ENCODE results near the gene MICU1. TPM values are rescaled to one million over a fixed set of nuclear protein-coding genes. Genes with fewer than 3 reads are reported as not detected.

MICU1 gene
- total RNA-seq, 2 experiments from 2014 or later: 9.4 to 12.1 TPM

DNA sequence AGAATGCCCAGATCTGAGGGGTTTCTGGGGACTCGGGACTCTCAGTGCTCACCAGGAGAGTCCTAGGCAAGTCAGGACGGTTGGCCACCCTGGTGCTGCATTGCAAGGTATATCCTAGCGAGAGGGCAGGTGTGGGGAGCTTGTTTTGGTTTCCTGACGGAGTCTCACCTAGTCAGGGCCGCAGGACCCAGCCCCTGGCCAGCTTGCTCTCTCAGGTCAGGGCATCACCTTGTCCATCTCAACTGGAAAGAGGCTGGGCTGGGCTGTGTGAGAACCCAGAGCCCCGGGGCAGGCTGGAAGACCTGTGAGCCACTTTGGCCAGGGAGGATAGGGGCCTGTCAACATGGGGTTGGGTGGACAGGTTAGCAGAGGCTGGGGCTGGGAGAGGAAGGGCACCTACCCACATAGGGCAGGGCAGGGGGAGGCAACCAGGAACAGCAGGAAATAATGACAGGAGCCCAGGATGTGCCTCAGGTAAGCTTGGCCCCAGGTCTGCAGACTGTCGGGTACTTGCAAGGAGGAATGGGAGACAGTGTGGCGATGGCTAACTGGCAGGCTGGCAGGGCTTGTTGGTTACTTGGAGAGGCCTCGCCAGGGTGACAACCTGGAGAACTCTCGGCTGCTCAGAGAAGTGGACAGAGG is 302.6 kb downstream of the MICU1 start:
- TF ChIP-seq, protein P1, sequence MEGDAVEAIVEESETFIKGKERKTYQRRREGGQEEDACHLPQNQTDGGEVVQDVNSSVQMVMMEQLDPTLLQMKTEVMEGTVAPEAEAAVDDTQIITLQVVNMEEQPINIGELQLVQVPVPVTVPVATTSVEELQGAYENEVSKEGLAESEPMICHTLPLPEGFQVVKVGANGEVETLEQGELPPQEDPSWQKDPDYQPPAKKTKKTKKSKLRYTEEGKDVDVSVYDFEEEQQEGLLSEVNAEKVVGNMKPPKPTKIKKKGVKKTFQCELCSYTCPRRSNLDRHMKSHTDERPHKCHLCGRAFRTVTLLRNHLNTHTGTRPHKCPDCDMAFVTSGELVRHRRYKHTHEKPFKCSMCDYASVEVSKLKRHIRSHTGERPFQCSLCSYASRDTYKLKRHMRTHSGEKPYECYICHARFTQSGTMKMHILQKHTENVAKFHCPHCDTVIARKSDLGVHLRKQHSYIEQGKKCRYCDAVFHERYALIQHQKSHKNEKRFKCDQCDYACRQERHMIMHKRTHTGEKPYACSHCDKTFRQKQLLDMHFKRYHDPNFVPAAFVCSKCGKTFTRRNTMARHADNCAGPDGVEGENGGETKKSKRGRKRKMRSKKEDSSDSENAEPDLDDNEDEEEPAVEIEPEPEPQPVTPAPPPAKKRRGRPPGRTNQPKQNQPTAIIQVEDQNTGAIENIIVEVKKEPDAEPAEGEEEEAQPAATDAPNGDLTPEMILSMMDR (IDR thresholded peaks at IDR 0.05): no peak
- Histone ChIP-seq H3K27ac (ENCODE audit: low read depth in 1 of 2, low read length in 2 of 2) (peak overlapping the region; percentile 34 to 95), H3K36me3 (ENCODE audit: insufficient read depth, low read length) (no peaks in the 10 kb centered on the region), H3K27me3 (ENCODE audit: control insufficient read depth in 1 of 2, insufficient read depth in 2 of 2, low read length in 2 of 2) (no peaks in the 10 kb centered on the region), H3K4me1 (ENCODE audit: insufficient read depth, low read length) (peaks cover 88% of the 10 kb centered on the region), H3K9me3 (ENCODE audit: control insufficient read depth in 1 of 2, insufficient read depth in 1 of 2, low read length in 2 of 2) (no peaks in the 10 kb centered on the region), H3K4me3 (ENCODE audit: low read length) (no peak overlapping the region)
- DNase-seq (no peak), ATAC-seq (ENCODE audit: poor library complexity) (no peak)
- Mint-ChIP-seq H3K36me3 (ENCODE audit: low read depth) (peaks cover 5% of the 10 kb centered on the region), H3K27me3 (no peaks in the 10 kb centered on the region), H3K9me3 (no peaks in the 10 kb centered on the region), H3K4me3 (no peak overlapping the region), H3K4me1 (ENCODE audit: low read depth) (peaks cover 80% of the 10 kb centered on the region), H3K27ac (peak overlapping the region; percentile 91)
- CTCF ChIA-PET: interaction anchor here (1.1 to 1.7 kb wide), 3 partner anchors 14 to 50 kb away, joined by 3 to 8 read pairs (median 3); partner anchors contain the start of gene DDIT4
- POLR2A ChIA-PET: interaction anchor here (1.1 to 8.5 kb wide), 3 partner anchors 9 to 49 kb away, joined by 3 to 93 read pairs (median 84); partner anchors contain the start of gene DDIT4
- intact Hi-C loops (cut with DNase I, micrococcal nuclease): no loop called here

DNA sequence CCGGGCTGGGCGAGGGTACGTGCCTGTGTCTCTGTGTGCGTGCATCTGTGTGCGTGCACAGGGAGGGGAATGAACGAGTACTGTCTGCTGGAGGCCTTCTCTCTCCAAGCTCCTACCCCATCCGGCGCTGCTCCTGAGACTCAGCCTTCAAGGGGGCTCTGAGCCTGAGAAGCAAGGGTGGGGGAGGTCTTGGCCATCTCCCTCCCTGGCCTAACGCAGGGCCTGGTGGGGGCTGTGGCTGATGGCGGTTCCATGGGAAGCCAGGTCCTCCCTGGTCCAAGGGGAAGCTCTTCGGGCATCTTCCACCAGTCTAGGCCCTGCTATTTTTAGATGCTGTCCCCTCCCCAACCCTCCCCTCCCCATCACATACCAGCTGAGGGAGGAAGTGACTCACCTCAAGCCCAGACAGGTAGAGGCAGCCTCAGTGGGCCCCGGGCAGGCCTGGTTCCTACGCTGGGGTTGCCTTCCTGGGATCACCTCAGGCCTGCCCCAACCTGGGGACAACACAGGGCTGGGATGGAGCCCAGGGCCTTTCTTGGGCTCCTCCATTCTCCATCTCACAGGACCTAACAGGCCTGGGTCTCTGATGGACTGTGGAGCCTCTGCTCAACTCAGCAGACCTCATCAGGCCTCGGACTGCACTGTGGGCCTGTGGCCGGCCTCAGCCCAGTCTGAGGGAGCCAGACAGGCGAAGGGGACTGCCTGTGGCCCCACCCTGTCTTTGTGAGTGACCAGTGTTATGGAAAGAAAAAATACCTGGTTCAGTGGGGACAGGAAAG is 303.4 kb downstream of the MICU1 start:
- Mint-ChIP-seq H3K4me1 (ENCODE audit: low read depth) (peaks cover 77% of the 10 kb centered on the region), H3K9me3 (no peaks in the 10 kb centered on the region), H3K27me3 (no peaks in the 10 kb centered on the region), H3K36me3 (ENCODE audit: low read depth) (peaks cover 5% of the 10 kb centered on the region), H3K4me3 (peak overlapping the region; percentile 55), H3K27ac (peak overlapping the region; percentile 91)
- Histone ChIP-seq H3K36me3 (ENCODE audit: insufficient read depth, low read length) (no peaks in the 10 kb centered on the region), H3K4me1 (ENCODE audit: insufficient read depth, low read length) (peaks cover 88% of the 10 kb centered on the region), H3K9me3 (ENCODE audit: control insufficient read depth in 1 of 2, insufficient read depth in 1 of 2, low read length in 2 of 2) (no peaks in the 10 kb centered on the region), H3K27me3 (ENCODE audit: control insufficient read depth in 1 of 2, insufficient read depth in 2 of 2, low read length in 2 of 2) (no peaks in the 10 kb centered on the region), H3K4me3 (ENCODE audit: low read length) (no peak overlapping the region), H3K27ac (ENCODE audit: low read depth in 1 of 2, low read length in 2 of 2) (peak overlapping the region; percentile 84 to 95)
- intact Hi-C loops (cut with DNase I, micrococcal nuclease): no loop called here
- peak in 11 of 14 experiments; percentile 46 to 81 (median 67) for DNase-seq
- TF ChIP-seq, protein P1 (IDR thresholded peaks at IDR 0.05): no peak
- peak; percentile 25 for ATAC-seq (ENCODE audit: poor library complexity)
- CTCF ChIA-PET: interaction anchor here (0.7 to 1.7 kb wide), 4 partner anchors 15 to 83 kb away, joined by 3 to 8 read pairs (median 3); partner anchors contain the start of gene DDIT4
- POLR2A ChIA-PET: interaction anchor here (1.1 to 8.5 kb wide), 9 partner anchors 9 to 75 kb away, joined by 3 to 93 read pairs (median 7); partner anchors contain the start of gene DDIT4

DNA sequence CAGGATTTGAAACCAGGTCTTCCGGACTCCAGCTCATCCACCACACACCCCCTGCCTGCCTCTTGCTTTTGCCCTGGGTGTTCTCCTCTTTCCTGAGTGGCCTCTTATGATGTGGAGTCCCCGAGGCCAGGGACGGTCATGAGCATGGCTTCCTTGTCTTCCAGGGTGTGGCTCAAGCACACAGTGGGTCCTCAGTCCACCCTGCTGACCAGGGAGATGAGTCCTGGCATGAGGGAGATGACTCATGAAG is 303.9 kb downstream of the MICU1 start:
- peaks cover 4% of the 10 kb centered on the region for H3K36me3 Mint-ChIP-seq (ENCODE audit: low read depth)
- peak overlapping the region; percentile 55 for H3K4me3 Mint-ChIP-seq
- peaks cover 80% of the 10 kb centered on the region for H3K4me1 Mint-ChIP-seq (ENCODE audit: low read depth)

More for the DNA sequence above, 303.9 kb downstream of the MICU1 start:
- no peaks in the 10 kb centered on the region for H3K27me3 ChIP-seq (ENCODE audit: control insufficient read depth in 1 of 2, insufficient read depth in 2 of 2, low read length in 2 of 2)
- CTCF ChIA-PET: interaction anchor here (0.7 to 1.7 kb wide), 3 partner anchors 15 to 83 kb away, joined by 3 to 8 read pairs (median 3); no protein-coding TSS in a partner anchor
- Mint-ChIP-seq H3K27me3 (no peaks in the 10 kb centered on the region), H3K27ac (peak overlapping the region; percentile 91), H3K9me3 (no peaks in the 10 kb centered on the region)
- H3K27ac ChIP-seq (ENCODE audit: low read depth in 1 of 2, low read length in 2 of 2): peak overlapping the region; percentile 84 to 95
- no peak overlapping the region for H3K4me3 ChIP-seq (ENCODE audit: low read length)
- POLR2A ChIA-PET: interaction anchor here (1.2 to 8.5 kb wide), 8 partner anchors 10 to 74 kb away, joined by 3 to 93 read pairs (median 10); partner anchors contain the start of gene DDIT4
- no peaks in the 10 kb centered on the region for H3K36me3 ChIP-seq (ENCODE audit: insufficient read depth, low read length)
- peaks cover 88% of the 10 kb centered on the region for H3K4me1 ChIP-seq (ENCODE audit: insufficient read depth, low read length)
- no peak for DNase-seq
- intact Hi-C loops (cut with DNase I, micrococcal nuclease): no loop called here
- ATAC-seq (ENCODE audit: poor library complexity): no peak
- no peaks in the 10 kb centered on the region for H3K9me3 ChIP-seq (ENCODE audit: control insufficient read depth in 1 of 2, insufficient read depth in 1 of 2, low read length in 2 of 2)
- TF ChIP-seq, protein P1 (IDR thresholded peaks at IDR 0.05): no peak
